KMS-11 (cell line): ENCODE data around the gene MED15.

Experiments used
- H2AFZ ChIP-seq: fragments of 200-600 bp; sonication (generic); 2 replicates; pipeline ENCODE4 v1.6.1; 2016; ENCODE audit warnings: antibody characterized with exemption, mixed run types, low read depth
- H3K27ac ChIP-seq: fragments of 200-600 bp; sonication (generic); 2 replicates; pipeline ENCODE4 v1.6.1; 2016; ENCODE audit warnings: mild to moderate bottlenecking, mixed run types
- H3K27me3 ChIP-seq: fragments of 200-600 bp; sonication (generic); 2 replicates; pipeline ENCODE4 v1.6.1; 2017; ENCODE audit warnings: mild to moderate bottlenecking, low read depth, mixed run types, moderate library complexity; ENCODE audit not compliant: insufficient read depth
- H3K36me3 ChIP-seq: fragments of 200-600 bp; sonication (generic); 2 replicates; pipeline ENCODE4 v1.6.1; 2017; ENCODE audit warnings: mild to moderate bottlenecking, mixed run types; ENCODE audit not compliant: insufficient read depth
- H3K4me1 ChIP-seq: fragments of 200-600 bp; sonication (generic); 2 replicates; pipeline ENCODE4 v1.6.1; 2016; ENCODE audit warnings: mild to moderate bottlenecking, low read depth, mixed run types; ENCODE audit not compliant: poor library complexity, severe bottlenecking
- H3K4me2 ChIP-seq: fragments of 200-600 bp; sonication (generic); 2 replicates; pipeline ENCODE4 v1.7.0; 2016; ENCODE audit warnings: mild to moderate bottlenecking, mixed run types
- H3K4me3 ChIP-seq: fragments of 200-600 bp; sonication (generic); IDR thresholded peaks from 2 replicates; pipeline ENCODE4 v1.6.1; 2017; ENCODE audit warnings: low read depth, low read length, mixed read lengths; ENCODE audit not compliant: insufficient read depth
- H3K79me2 ChIP-seq: fragments of 200-600 bp; sonication (generic); 2 replicates; pipeline ENCODE4 v1.6.1; 2016; ENCODE audit warnings: low read depth, mixed run types; ENCODE audit not compliant: insufficient read depth
- H3K9ac ChIP-seq: fragments of 200-600 bp; sonication (generic); 2 replicates; pipeline ENCODE4 v1.6.1; 2016; ENCODE audit warnings: mild to moderate bottlenecking, mixed run types
- H4K20me1 ChIP-seq: fragments of 200-600 bp; sonication (generic); 2 replicates; pipeline ENCODE4 v1.6.1; 2016; ENCODE audit warnings: mild to moderate bottlenecking, mixed run types; ENCODE audit not compliant: insufficient read depth
- TF ChIP-seq, protein P1 (sequence below): fragments of 200-600 bp; sonication (generic); conservative IDR thresholded peaks from 2 replicates; pipeline ENCODE4 v1.6.1; 2017; ENCODE audit warnings: low read depth, mild to moderate bottlenecking, antibody characterized with exemption, low read length, moderate library complexity, mixed read lengths

Gene MED15, protein sequence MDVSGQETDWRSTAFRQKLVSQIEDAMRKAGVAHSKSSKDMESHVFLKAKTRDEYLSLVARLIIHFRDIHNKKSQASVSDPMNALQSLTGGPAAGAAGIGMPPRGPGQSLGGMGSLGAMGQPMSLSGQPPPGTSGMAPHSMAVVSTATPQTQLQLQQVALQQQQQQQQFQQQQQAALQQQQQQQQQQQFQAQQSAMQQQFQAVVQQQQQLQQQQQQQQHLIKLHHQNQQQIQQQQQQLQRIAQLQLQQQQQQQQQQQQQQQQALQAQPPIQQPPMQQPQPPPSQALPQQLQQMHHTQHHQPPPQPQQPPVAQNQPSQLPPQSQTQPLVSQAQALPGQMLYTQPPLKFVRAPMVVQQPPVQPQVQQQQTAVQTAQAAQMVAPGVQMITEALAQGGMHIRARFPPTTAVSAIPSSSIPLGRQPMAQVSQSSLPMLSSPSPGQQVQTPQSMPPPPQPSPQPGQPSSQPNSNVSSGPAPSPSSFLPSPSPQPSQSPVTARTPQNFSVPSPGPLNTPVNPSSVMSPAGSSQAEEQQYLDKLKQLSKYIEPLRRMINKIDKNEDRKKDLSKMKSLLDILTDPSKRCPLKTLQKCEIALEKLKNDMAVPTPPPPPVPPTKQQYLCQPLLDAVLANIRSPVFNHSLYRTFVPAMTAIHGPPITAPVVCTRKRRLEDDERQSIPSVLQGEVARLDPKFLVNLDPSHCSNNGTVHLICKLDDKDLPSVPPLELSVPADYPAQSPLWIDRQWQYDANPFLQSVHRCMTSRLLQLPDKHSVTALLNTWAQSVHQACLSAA

DNA sequence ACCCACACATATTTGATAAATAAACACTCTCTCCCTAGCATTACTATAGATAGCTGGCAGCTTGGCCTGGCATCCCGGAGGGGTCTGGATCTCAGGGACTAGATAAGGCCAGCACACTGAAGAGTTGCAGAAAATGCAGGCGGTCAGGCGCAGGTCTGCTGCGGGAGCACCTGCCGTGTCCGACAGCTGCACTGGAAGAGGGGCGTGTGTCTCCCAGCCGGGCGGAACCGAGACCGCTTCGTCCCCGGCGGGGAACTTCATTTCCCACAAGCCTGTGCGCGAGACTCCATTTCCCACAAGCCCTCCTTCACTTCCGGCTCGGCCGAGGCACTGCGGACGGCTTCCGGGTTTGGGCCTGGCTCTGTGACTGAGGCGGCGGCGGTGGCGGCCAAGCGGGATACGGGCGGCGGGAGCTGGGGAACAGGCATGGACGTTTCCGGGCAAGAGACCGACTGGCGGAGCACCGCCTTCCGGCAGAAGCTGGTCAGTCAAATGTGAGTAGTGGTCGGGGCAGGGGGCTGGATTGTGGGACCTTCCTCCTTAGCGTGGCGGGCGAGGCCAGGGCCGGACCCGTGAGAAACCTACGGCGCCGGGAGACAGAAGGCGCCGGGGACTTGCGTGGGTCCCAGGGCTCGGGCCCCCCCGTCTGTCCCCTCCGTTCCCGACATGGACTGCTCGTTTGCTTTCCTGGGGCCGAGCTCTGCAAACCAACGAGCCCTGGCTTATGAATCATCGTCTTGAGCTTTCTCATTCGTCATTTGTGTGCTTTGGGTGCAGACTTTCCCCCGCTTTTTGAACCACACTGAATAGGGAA lies at the start of gene MED15:
Gene MED15 (plus strand): TSS at position 358 of the 814 bp plus-strand sequence. CDS start 69 bp downstream, at position 427.
- TF ChIP-seq, protein P1, sequence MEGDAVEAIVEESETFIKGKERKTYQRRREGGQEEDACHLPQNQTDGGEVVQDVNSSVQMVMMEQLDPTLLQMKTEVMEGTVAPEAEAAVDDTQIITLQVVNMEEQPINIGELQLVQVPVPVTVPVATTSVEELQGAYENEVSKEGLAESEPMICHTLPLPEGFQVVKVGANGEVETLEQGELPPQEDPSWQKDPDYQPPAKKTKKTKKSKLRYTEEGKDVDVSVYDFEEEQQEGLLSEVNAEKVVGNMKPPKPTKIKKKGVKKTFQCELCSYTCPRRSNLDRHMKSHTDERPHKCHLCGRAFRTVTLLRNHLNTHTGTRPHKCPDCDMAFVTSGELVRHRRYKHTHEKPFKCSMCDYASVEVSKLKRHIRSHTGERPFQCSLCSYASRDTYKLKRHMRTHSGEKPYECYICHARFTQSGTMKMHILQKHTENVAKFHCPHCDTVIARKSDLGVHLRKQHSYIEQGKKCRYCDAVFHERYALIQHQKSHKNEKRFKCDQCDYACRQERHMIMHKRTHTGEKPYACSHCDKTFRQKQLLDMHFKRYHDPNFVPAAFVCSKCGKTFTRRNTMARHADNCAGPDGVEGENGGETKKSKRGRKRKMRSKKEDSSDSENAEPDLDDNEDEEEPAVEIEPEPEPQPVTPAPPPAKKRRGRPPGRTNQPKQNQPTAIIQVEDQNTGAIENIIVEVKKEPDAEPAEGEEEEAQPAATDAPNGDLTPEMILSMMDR, result no peak
- H3K9ac ChIP-seq, result peak within 1 kb of the TSS; percentile 88
- peaks cover 34% of the 10 kb centered on the region for H3K4me1 ChIP-seq
- peak within 1 kb of the TSS; percentile 59 for H3K27ac ChIP-seq
- H3K36me3 ChIP-seq, result no peaks in the 10 kb centered on the region
- H2AFZ ChIP-seq, result peak within 1 kb of the TSS; percentile 75
- no peak within 1 kb of the TSS for H3K4me3 ChIP-seq
- H4K20me1 ChIP-seq, result no peaks in the 10 kb centered on the region; the same call in 1 of the 2 replicates
- H3K4me2 ChIP-seq, result peak within 1 kb of the TSS; percentile 99
- H3K27me3 ChIP-seq, result no peaks in the 10 kb centered on the region
- peaks cover 48% of the 10 kb centered on the region for H3K79me2 ChIP-seq

DNA sequence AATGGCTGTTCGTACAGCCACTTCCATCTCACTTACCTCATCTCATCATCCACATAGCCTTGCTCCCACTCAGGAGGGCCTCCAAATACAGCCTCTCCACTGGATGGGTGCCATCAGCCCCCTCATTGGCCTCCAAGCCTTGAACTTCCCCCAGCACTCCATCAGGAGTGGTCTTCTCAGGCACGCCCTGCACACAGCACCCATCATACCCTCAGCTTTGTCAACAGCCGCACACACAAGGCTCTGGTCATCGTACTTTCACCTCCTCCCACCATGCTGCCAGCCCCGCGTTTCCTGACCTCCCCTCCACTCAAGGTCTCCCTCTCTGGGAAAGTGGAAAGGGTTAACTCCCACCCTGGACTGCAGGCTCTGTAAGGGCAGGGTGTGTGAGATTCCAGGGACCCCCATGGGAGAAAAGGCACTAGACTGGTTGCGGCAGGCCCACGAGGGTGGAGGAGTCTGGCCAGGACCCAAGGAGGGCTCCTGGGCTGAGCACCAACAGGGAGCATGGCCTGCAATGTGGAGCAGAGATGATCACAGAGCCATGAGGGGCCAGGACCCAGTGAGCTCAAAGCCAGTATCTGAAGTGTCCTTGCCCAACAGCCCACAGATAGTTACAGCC lies 48.8 kb upstream of the MED15 start:
- Histone ChIP-seq H3K9ac (no peak overlapping the region), H3K27me3 (no peaks in the 10 kb centered on the region), H3K4me2 (no peak overlapping the region), H3K4me3 (no peak overlapping the region), H4K20me1 (no peaks in the 10 kb centered on the region), H2AFZ (no peak overlapping the region), H3K4me1 (peaks cover 11% of the 10 kb centered on the region), H3K27ac (no peak overlapping the region), H3K79me2 (no peaks in the 10 kb centered on the region), H3K36me3 (no peaks in the 10 kb centered on the region)
- TF ChIP-seq, protein P1, result no peak

DNA sequence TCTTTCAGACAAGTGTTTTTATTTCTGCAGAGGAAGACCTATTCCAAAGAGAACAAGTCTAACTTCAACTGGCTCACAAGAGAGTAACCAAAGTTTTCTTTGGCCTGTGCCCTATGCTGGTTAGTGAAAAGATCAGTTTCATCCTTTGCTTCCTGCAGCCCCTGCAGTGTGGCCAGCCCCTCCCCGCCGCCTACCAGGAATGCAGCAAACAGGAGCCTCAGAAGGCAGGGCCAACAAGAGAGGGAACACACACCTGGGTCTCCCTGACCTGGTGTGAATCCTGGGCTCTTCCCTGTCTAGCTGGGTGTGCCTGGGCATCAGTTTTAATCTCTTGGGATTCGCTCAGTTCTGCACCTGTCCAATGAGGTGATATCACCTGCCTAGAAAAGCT lies 48.3 kb upstream of the MED15 start:
- TF ChIP-seq, protein P1, result no peak
- Histone ChIP-seq H3K79me2 (no peaks in the 10 kb centered on the region), H3K27ac (no peak overlapping the region), H4K20me1 (no peaks in the 10 kb centered on the region), H3K36me3 (no peaks in the 10 kb centered on the region), H3K4me2 (no peak overlapping the region), H3K4me1 (peaks cover 13% of the 10 kb centered on the region), H3K4me3 (no peak overlapping the region), H3K27me3 (no peaks in the 10 kb centered on the region), H3K9ac (no peak overlapping the region), H2AFZ (no peak overlapping the region)

DNA sequence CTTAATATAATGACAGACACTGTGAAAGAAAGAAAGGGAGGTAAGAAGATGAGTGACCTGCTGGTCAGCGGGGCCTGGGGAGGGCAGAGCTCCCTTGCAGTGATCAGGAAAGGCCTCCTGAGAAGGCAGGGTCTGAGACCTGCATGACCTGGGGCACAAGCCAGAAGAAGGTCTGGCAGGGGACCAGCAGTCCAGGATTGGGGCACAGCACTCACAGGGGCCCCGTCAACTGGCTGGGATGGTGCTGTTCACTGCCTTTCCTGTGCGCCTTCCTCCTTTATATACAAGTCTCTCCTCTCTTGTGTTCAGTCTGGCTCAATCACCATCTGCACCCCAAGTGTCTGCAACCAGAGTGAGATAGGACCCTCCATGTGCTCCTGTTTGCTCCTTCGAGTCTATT lies 47.5 kb upstream of the MED15 start:
- Histone ChIP-seq H3K9ac (no peak overlapping the region), H3K4me3 (no peak overlapping the region), H3K79me2 (no peaks in the 10 kb centered on the region), H3K36me3 (no peaks in the 10 kb centered on the region), H3K27ac (no peak overlapping the region), H3K4me2 (no peak overlapping the region), H2AFZ (no peak overlapping the region), H4K20me1 (no peaks in the 10 kb centered on the region), H3K27me3 (no peaks in the 10 kb centered on the region), H3K4me1 (peaks cover 13% of the 10 kb centered on the region)
- TF ChIP-seq, protein P1, result no peak
